CD4-positive, alpha-beta T cell treated with Interleukin-6 at 100 ng/mL for 8 hours (primary cell): Measurements from ENCODE around the gene DUSP16.
"Not testable (repeated sequence)": the region's sequence is repeated elsewhere in the genome, so short reads cannot be mapped to it uniquely, and the experiment has no call there.

ENCODE experiments used
- DNase-seq: peaks from one replicate; pipeline ENCODE4 v3.0.0-alpha.2; 2020; ENCODE audit warnings: mixed read lengths, low spot score

The DUSP16 gene

DNA sequence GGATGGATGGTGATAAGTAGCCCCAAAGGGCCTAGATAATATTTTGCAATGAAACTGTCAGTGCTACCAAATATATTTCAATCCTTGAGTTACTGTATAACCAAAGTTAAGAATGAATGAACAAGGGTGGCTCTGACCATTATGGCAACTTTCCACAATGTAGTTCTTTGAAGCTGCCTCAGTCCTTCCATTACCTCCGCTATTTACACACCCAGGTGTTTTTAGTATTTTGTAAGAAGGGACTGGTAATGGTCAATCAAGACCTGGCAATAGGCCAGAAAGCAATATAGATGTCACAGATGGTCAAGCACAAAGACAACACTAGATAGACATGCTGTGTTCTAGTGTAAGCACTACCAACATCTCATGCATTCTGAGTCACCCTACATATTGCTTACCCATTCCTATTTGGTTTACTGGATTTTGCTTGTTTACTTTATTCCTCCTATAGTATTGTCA lies 16.3 kb downstream of the DUSP16 start:
- no peak for DNase-seq

DNA sequence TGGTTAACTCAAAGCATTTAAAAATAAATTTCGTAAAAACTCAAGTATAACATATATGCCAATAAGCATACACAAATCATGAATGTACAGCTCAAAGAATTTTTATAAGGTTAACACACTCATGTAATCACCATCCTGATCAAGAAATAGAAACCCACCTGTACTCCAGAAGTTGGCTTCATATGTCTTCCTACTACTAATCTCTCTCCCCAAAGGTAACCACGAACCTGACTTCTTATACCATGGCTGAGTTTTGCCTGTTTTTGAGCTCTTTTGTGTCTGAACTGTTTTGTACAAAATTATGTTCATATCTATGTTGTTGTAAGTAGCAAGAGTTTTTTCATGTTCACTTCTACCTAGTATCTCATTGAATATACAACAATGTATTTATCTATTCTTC lies 18.7 kb downstream of the DUSP16 start:
- no peak for DNase-seq

DNA sequence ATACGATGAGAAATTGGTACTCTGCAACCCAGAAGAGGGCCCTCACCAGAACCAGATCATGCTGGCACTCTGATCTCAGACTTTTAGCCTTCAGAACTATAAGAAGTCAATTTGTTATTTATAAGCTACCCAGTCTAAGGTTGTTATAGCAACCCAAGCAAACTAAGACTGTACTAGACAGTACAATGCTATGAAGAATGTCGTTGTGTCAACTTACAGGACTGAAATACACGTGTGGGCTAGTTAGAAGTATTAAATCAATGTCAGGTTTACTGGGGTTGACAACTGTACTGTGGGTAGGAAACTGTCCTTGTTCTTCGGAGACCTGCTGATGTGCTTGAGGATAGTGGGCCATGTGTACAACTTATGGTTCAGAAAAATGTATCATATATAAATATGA lies 19.7 kb downstream of the DUSP16 start:
- DNase-seq, result no peak

DNA sequence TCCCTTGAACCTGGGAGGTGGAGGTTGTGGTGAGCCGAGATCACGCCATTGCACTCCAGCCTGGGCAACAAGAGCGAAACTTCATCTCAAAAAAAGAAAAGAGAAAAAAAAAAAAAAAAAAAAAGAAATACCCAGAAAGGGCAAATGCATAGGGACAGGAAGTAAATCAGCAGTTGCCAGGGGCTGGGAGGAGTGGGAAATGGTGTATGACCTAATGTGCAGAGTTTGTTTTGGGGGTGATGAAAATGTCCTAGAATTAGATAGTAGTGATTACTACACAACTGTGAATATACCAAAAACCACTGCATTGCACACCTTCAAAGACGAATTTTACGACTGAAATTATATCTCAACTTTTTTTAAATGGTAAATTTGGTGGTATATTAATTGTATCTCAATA lies 20.4 kb downstream of the DUSP16 start:
- no peak for DNase-seq

DNA sequence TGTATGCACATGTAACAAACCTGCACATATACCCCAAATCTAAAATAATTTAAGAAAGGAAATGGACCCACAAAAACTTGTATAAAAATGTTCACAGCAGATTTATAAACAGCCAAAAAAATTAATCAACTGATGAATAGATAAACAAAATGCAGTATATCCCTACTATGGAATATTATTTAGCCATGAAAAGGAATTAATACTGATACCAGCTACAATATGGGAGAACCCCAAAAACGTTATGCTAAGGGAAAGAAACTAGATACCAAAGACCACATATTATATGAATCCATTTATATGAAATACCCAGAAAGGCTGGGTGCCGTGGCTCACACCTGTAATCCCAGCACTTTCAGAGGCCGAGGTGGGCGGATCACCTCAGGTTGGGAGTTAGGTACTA lies 20.9 kb downstream of the DUSP16 start:
- no peak for DNase-seq

DNA sequence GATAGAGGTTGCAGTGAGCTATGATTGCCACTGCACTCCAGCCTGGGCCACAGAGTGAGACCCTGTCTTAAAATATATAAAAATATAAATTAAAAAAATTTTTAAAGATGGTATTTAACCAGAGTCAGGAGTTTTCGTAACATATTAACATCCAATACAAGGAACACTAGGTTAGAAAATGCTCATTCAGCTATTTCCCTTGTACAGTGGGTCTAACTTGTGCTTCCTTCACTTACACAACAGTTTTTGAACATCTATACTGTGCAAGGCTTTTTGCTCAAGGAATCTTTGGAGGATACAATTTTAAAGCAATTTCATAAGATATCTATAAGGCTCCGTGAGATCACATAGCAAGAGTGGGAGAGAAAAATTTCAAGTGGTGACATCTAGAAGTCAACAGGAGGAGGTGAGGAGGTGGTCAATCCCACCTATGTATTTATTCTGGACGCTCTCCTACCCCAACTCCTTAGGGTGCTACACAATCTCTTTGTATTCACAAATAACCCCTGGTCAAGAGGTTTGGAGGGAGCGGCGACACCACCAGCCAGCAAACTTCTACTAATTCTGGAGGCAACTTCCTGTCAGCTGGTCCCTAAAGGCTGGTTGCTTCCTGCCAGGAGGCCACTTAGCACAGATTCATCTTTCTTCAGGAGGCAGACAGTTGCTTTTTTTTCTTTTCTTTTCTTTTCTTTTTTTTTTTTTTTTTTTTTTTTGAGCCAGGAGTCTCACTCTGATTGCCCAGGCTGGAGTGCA lies 22.2 kb downstream of the DUSP16 start:
- DNase-seq, result no peak

DNA sequence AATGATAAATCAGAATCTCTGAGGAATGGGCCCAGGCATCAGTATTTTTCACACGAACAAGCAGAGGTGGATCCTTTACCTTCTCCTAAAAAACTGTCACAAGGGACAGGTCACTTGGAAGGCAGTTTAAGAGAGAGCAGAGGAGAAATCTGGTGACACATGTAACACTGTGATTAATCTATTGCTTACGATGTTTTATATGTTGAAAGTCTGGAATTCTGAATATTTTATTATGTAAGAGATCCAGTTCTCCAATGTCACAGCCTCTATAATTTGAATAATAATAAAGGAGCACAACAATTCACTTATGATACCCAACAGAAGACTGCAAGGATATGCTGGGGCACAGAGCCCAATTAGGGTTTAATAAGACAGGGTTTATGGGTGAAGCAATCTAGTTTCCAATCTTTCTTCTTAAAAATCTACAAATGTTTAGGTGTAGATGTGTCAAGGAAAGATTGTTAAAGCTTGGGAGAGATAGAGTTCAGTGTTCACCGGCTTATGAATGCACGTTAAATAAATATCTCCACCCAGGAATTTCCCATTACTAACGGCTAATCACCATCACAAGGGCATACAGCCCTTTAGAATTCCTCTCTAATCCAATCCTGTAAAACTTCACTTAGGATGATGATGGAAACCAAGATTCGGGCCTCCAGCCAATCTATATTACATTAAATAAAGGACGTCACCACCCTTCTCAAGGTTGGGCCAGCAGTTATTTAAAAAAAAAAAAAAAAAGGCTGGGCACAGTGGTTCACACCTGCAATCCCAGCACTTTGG lies 23.4 kb downstream of the DUSP16 start:
- no peak for DNase-seq

DNA sequence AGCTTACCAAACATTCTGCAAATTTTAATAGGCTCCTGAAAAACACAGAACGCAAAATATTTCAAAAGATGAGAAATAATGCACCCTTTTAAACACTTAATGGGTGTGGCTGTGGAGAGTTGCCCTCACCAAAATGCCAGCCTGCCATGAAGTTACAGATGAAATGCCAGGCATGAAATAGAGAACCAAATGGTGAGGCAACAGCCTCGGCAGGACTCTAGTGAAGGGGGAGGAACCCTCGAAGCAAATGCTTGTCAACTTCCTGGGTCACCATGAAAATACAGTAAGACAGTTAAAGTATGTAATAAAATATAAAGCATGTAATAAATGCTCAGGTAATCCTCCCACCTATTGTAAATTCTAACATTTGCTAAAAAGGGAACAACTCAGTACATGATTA lies 24.1 kb downstream of the DUSP16 start:
- no peak for DNase-seq

DNA sequence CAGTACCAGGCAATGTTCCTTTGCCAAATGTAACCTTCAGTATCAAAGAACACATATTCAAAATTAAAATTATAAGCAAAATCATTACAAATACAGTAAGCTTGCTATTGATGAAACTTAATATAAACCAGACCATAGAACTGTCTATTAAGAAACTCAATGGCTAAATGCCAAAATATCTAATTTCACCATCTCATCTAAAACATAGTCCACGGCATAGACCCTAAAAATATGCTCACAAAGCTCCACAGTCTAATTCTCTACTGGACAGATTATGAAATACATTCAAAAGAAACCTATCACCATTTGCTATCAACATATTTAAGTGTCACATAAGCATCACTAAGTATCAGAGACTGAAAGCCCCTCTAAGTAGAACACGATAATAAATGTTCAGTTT lies 25.2 kb downstream of the DUSP16 start:
- DNase-seq, result no peak

DNA sequence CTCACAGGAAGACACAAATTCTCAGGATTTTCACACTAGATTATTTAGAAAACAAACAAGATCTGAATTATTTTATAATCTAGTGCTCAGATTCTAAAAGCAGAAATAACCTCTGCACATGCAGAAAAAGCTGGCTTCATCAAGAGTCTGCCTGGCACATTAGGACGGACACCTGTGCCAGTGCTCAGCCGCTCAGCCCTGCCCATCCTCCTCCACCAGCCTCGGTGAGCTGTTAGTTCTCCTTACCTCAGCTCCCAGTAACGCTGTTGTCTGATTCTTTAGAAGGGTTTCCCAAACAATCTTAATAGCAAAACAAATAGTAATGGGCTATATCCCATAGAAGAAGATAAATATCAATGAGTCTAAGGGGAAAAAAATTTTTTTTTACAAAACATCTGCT lies 27.7 kb downstream of the DUSP16 start:
- DNase-seq, result no peak

DNA sequence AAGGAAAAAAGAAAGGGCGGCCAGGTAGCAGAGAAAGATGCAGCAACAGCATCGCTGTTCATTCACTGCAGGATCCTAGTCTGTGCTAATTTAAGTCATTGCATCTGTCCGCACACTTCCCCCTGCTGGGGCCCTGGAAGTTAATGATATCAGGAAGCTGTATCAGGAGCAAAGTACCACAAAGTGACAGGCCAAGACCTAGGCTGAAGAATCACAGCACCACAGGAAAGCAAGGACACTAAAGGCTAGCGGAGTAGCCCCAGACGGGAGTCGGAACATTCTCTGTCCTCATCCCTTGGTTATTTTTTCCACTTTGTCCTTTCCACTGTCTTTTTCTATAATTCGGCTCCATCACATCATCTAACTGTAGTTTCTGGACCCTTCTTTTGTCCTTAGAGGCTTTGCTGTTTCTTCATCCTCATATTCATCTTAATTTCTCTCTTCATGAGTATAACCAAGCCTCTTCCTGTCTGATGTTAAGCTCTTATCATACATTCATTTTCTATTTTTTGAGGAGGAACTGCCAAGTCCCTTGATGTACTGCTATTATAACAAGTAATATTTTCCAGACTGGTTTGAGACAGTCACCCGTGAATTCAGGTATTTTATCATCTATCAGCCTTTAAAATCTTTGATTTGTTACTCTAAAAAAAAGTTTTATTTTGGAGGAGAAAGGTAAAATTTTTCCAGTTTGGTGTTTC lies 28.3 kb downstream of the DUSP16 start:
- no peak for DNase-seq

DNA sequence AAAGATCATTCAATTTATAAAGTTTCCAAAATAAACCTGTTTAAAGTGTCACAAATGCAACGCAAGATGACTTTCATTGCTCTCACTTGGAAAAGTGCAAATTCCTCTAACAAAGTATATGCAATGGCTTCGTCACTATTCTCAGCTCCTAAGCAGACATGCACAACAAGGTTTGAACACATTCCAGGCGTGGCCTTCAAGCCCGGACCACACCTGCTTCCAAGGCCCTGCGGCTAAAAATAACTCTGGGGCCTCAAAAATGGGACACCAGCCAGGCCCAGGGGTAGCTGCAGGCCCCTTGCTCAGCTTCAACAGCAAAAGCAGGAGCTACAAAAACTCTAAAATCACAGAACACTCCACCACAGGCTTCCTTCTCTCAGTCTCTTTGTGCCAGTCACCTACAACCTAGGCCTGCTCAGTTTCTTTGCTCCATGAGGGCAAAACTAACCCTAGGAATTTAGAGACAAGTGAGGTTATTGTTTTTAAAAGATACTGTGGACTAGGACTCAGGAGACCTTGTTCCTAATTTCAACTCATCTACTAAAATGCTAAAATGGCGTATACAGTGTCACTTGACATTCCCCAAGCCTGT lies 29.3 kb downstream of the DUSP16 start:
- DNase-seq, result no peak

DNA sequence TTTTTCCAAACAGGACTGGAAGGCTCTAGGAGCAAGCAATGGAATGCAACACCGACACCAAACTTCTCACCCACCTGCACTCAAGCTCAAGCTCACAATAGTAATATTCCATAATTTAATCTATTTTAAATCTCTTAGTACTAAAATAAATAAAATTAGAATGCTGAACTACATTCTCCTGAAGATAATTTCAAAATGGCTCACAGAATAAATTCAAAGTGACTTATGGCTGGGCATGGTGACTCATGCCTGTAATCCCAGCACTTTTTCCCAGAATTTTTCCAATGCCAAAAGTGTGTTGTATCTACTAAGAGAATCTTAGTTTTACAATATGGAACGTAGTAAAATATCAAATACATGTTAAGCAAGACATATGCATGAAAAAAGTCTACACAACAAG lies 31.5 kb downstream of the DUSP16 start:
- DNase-seq, result no peak

DNA sequence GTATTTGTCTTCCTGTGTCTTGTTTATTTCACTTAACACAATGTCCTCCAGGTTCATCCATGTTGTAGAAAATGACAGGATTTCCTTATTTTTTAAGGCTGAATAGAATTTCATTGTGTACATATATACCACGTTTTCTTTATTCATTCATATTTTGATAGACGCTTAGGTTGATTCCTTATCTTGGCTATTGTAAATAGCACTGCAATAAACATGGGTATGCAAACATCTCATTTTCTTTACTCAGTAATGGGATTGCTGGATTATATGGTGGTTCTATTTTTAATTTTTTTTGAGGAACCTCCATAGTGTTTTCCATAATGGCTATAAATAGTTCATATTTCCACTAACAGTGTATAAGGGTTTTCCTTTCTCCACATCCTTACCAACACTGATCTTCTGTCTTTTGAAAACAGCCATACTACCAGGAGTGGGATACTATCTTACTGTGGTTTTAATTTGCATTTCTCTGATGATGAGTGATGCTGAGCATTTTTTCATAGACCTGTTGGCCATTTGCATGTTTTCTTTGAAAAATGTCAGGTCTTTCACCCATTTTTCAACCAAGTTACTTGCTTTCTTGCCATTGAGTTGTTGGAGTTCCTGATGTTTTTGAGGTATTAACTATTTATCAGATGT lies 32.8 kb downstream of the DUSP16 start:
- DNase-seq, result no peak

DNA sequence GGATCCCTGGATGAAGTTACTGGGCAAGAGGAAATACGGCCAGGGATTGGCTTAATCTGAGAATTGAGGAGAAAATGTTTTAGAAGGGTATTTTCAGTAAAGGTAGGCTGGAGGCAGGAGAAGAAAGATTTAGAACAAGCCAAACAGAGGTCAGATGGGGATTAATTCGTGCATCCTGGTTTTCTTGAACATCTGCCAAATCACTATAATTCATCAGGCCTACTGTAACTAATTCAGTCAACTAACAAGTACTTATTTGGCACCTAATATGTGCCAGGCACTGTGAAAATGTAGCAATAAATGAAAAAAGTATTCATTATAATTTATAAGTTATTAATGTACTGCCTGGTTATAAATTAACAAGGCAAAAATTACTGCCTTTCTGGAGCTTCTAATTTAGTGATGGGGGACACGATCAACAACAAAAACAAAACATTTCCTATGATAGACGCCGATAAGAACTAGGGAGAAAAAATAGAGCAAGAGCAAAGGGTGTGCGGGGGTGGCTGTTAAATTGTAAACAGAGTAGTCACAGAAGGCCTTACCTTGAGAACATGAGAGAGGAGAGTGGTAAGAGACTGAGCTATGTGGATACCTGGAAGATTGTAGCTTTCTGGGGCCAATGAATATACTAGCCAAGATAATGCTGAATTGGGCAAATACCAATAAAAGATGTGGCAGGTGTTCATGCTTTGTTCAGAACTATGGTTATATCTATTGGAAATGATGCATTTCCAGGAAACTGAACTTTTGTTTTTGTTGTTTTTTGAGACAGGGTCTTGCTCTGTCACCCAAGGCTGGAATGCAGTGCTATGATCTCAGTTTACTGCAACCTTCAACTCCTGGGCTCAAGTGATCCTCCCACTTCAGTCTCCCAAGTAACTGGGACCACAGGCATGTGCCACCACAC lies 34.0 kb downstream of the DUSP16 start:
- no peak for DNase-seq

DNA sequence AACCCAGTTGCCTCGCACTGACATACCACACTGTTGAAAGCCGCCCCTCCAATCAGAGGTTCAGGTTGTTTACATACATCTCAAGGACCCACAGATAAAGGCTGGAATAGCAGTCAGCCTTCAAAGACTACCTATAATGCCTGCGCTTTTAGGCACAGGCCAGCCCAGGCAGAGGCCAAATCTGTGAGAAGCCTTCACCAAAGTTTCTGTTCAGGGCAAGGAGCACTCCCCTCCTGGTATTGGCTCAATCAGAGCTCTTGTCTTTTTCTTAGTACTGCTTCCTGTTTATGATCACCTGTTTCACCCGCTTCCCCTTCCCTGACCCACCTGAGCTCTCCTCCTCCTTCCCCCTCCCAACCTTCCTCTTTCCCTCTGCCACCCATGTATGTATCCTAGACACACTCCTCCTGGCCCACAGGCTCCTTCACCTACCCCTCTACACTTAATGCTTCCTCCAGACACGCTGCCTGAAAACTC lies 34.8 kb downstream of the DUSP16 start:
- peak; percentile 26 for DNase-seq

DNA sequence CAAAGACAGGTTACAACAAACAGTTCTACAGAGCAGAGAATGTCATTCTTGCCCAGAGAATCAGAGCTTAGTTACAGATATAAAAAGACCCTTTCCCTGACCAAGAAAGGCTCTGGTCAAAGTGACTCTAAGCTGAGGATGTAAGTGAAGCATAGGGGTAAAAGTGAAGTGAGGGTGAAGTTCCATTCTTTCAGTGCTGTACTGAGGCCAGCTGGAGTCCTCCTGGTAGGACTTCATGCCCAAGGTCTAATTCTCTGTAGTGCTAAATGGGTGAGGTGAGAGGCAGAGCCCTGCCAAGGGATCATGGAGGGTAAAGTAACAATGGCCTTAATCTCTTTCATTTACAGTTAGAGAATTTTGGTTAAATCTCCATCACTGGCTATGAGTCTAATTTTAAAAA lies 38.5 kb downstream of the DUSP16 start:
- DNase-seq, result no peak

DNA sequence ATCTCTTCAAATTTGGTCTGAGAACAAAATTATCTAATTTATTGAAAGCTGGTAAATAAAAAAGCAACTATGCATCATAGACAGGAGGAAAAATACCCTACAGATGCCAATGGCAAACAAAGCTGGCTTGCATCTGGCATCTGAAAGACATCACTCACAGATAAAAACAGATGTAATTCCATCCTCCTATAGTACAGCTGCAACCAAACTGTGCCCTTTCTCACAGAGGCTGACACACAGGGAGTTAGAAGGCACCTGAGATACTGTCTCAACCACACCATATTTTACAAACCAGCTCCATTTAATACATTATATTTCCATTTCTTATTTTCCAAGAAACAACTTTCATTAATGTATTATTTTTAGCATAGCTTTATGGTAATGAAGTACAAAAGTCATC lies 39.4 kb downstream of the DUSP16 start:
- DNase-seq, result no peak

DNA sequence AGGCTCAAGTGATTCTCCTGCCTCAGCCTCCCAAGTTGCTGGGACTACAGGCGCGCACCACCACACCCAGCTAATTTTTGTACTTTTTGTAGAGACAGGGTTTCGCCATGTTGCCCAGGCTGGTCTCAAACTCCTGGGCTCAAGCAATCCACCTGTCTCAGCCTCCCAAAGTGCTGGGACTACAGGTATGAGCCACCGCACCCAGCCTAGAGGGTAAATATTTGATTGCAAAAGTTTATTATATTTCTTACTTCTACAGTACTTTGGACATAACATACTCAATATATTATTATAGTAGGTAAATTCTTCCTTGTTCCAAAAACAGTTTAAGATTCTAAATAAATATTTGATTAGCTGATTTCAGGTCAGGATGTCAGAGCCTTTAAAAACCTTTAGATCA lies 40.0 kb downstream of the DUSP16 start:
- not testable (repeated sequence) for DNase-seq

DNA sequence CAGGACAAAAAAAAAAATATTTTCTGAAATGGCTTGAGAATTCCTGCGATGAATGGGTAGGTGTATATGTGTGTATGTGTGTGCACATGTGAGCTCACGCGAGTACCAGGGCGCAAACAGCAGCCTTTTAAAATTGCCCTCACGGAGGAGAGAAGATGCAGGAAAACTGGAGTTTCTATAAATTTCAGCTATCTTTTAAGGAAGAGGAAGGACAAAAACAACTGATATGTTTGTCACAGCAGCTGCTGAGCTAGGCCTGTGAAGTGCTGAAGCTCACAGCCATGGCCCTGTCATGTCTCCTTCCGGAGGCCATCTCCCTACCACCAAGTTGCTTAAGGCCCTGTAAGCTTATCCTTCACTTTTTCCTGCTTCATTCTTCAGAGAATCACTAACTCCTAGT lies 40.8 kb downstream of the DUSP16 start:
- DNase-seq, result no peak

DNA sequence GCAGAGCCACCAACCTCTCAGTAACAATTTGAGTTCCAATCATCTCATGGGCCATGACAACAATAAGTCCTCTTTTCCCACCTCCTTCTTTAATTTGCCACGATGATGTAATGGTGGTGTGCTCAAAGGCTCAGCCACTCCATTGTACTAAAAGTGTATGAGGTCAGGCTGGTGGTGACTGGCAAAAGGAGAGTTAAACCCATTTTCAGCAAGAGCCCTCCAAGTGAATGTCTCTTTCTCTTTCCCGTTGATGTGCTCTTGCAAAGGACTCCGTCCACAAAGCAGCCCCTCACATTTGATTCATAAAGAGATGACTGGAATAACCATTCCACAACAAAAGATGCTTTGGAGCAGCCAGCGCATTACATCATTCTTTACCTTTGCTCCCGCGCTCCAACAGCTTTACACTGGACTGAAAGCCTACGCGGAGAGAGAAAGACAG lies 41.6 kb downstream of the DUSP16 start:
- DNase-seq, result no peak
